G401 (cell line): ENCODE data around the gene YTHDF1. TPM values are rescaled to one million over a fixed set of nuclear protein-coding genes. Genes with fewer than 3 reads are reported as not detected.

Source experiments
- DNase-seq: peaks from one replicate; pipeline ENCODE4 v3.0.0-alpha.2; 2015; ENCODE audit warnings: low spot score
- in situ Hi-C: cut with HindIII; loops from 2 replicates; pipeline ENCODE4 v1.10.0; 2016; ENCODE audit warnings: low sequenced_read_pairs, mixed read lengths
- total RNA-seq: library from RNA; depleted of rRNA; stranded (reverse); fragments of >200 nt; shearing (Covaris generic); gene quantifications from 2 replicates; pipeline ENCODE4 v1.2.3, GENCODE V29; 2014; rRNA removed

YTHDF1 gene
- total RNA-seq: 22.7 and 27.1 TPM in 2 replicates

GRCh38 chr20:63216041-63216848, at the start of gene YTHDF1:
Gene YTHDF1 (minus strand): TSS chr20:63216131. CDS start chr20:63215892, 239 bp downstream.
- peak; percentile 94 for DNase-seq
- in situ Hi-C loops: no loop called here

GRCh38 chr20:63264519-63264918, 48.6 kb upstream of the YTHDF1 start:
- in situ Hi-C loops: no loop called here
- DNase-seq: no peak

GRCh38 chr20:63264000-63264399, 48.1 kb upstream of the YTHDF1 start:
- no peak for DNase-seq
- in situ Hi-C loops: no loop called here

GRCh38 chr20:63262836-63263235, 46.9 kb upstream of the YTHDF1 start:
- DNase-seq: no peak
- in situ Hi-C loops: no loop called here

- DNase-seq: no peak
- in situ Hi-C loops: no loop called here
Observed at GRCh38 chr20:63261795-63262528, 46.0 kb upstream of the YTHDF1 start.

GRCh38 chr20:63261060-63261794, 45.3 kb upstream of the YTHDF1 start:
- DNase-seq: no peak
- in situ Hi-C loops: no loop called here

GRCh38 chr20:63260521-63260920, 44.6 kb upstream of the YTHDF1 start:
- DNase-seq: no peak
- in situ Hi-C loops: no loop called here

- in situ Hi-C loops: no loop called here
Observed at GRCh38 chr20:63259734-63260460, 44.0 kb upstream of the YTHDF1 start.

GRCh38 chr20:63258781-63259180, 42.9 kb upstream of the YTHDF1 start:
- in situ Hi-C loops: no loop called here

More at GRCh38 chr20:63259734-63260460, 44.0 kb upstream of the YTHDF1 start:
- no peak for DNase-seq

GRCh38 chr20:63257629-63258028, 41.7 kb upstream of the YTHDF1 start:
- in situ Hi-C loops: no loop called here
- no peak for DNase-seq

More at GRCh38 chr20:63258781-63259180, 42.9 kb upstream of the YTHDF1 start:
- no peak for DNase-seq

- DNase-seq: no peak
- in situ Hi-C loops: no loop called here
Observed at GRCh38 chr20:63256954-63257353, 41.0 kb upstream of the YTHDF1 start.

GRCh38 chr20:63255931-63256704, 40.2 kb upstream of the YTHDF1 start:
- DNase-seq: no peak
- in situ Hi-C loops: no loop called here

- DNase-seq: no peak
- in situ Hi-C loops: no loop called here
Observed at GRCh38 chr20:63254606-63255384, 38.9 kb upstream of the YTHDF1 start.

GRCh38 chr20:63254232-63254605, 38.3 kb upstream of the YTHDF1 start, which contains the start of gene NKAIN4:
Gene NKAIN4 (minus strand): TSS chr20:63254463. CDS start chr20:63254450, 13 bp downstream.
- DNase-seq: no peak
- in situ Hi-C loops: no loop called here

GRCh38 chr20:63253438-63254231, 37.7 kb upstream of the YTHDF1 start:
- in situ Hi-C loops: no loop called here
- DNase-seq: no peak

- no peak for DNase-seq
- in situ Hi-C loops: no loop called here
Observed at GRCh38 chr20:63253065-63253437, 37.1 kb upstream of the YTHDF1 start.

- in situ Hi-C loops: no loop called here
- peak; percentile 32 for DNase-seq
Observed at GRCh38 chr20:63252284-63252711, 36.4 kb upstream of the YTHDF1 start.
